Lower lobe of right lung (tissue), 2 donors: ENCODE results near the gene SRSF12. TPM values are rescaled to one million over a fixed set of nuclear protein-coding genes. Genes with fewer than 3 reads are reported as not detected.

Experiments
- ATAC-seq, 2 donors: fragments of 200-7000 bp; cut with Tn5 transposase; one replicate each; pipeline ENCODE4 v1.9.1; 2020 to 2022; ENCODE audit warnings: mild to moderate bottlenecking in 2 of 2, moderate library complexity in 2 of 2
- DNase-seq: peaks from one replicate; pipeline ENCODE4 v3.0.0-alpha.2; 2020
- H3K27ac ChIP-seq: fragments of 200-600 bp; one replicate; pipeline ENCODE4 v1.8.0; 2022
- H3K27me3 ChIP-seq: fragments of 200-600 bp; one replicate; pipeline ENCODE4 v1.8.0; 2022; ENCODE audit warnings: low read depth
- H3K36me3 ChIP-seq: fragments of 200-600 bp; one replicate; pipeline ENCODE4 v1.8.0; 2022; ENCODE audit warnings: mild to moderate bottlenecking
- H3K4me1 ChIP-seq: fragments of 200-600 bp; one replicate; pipeline ENCODE4 v1.8.0; 2022
- H3K4me3 ChIP-seq: fragments of 200-600 bp; one replicate; pipeline ENCODE4 v1.8.0; 2022; ENCODE audit warnings: mild to moderate bottlenecking
- H3K9me3 ChIP-seq: fragments of 200-600 bp; one replicate; pipeline ENCODE4 v1.8.0; 2022
- CTCF ChIP-seq: fragments of 200-600 bp; IDR thresholded peaks from one replicate; pipeline ENCODE4 v1.8.0; 2022; ENCODE audit warnings: antibody characterized with exemption, mild to moderate bottlenecking
- intact Hi-C: fragments of 100-400 bp; cut with DNase I; formaldehyde crosslinking; loops from one replicate; pipeline ENCODE4 v1.11.0; 2022
- total RNA-seq: library from RNA; stranded (reverse); fragmentation: NEBNext Ultra II Directional; extraction: Animal tissue kit (Norgen Biotek cat#: 25700); gene quantifications from one replicate; pipeline ENCODE4 v1.2.1, GENCODE V29; 2021
- donor health status: DM: no; HTN: yes; CAD: no; lungs with severe emphysema.

Gene SRSF12
- total RNA-seq, 1 donor from 2014 or later = not detected

GRCh38 chr6:89058627-89059026 is 59.2 kb downstream of the SRSF12 start:
- Histone ChIP-seq H3K9me3 (no peaks in the 10 kb centered on the region), H3K27me3 (no peaks in the 10 kb centered on the region), H3K4me1 (no peaks in the 10 kb centered on the region), H3K4me3 (no peak overlapping the region), H3K36me3 (no peaks in the 10 kb centered on the region), H3K27ac (no peak overlapping the region)
- no peak for TF ChIP-seq CTCF
- intact Hi-C loops = no loop called here
- DNase-seq (no peak), ATAC-seq (no peak)

GRCh38 chr6:89057759-89058158 is 60.1 kb downstream of the SRSF12 start:
- ATAC-seq (no peak), DNase-seq (no peak)
- no peak overlapping the region for H3K4me3 ChIP-seq
- no peak for TF ChIP-seq CTCF
- H3K9me3 ChIP-seq = no peaks in the 10 kb centered on the region
- H3K27me3 ChIP-seq = no peaks in the 10 kb centered on the region
- no peaks in the 10 kb centered on the region for H3K4me1 ChIP-seq
- intact Hi-C loops = no loop called here
- no peaks in the 10 kb centered on the region for H3K36me3 ChIP-seq
- no peak overlapping the region for H3K27ac ChIP-seq

GRCh38 chr6:89054208-89054607 is 63.7 kb downstream of the SRSF12 start:
- Histone ChIP-seq H3K27me3 (no peaks in the 10 kb centered on the region), H3K4me1 (peaks cover 13% of the 10 kb centered on the region), H3K36me3 (no peaks in the 10 kb centered on the region), H3K27ac (no peak overlapping the region), H3K9me3 (no peaks in the 10 kb centered on the region), H3K4me3 (no peak overlapping the region)
- no peak for ATAC-seq
- no peak for DNase-seq
- no peak for TF ChIP-seq CTCF
- intact Hi-C loops = no loop called here

GRCh38 chr6:89051676-89052075 is 66.2 kb downstream of the SRSF12 start:
- no peak for TF ChIP-seq CTCF
- no peak for ATAC-seq
- H3K9me3 ChIP-seq = no peaks in the 10 kb centered on the region
- intact Hi-C loops = no loop called here
- no peak overlapping the region for H3K4me3 ChIP-seq
- DNase-seq = no peak
- H3K27me3 ChIP-seq = no peaks in the 10 kb centered on the region
- no peak overlapping the region for H3K27ac ChIP-seq
- no peaks in the 10 kb centered on the region for H3K36me3 ChIP-seq
- peaks cover 13% of the 10 kb centered on the region for H3K4me1 ChIP-seq

GRCh38 chr6:89050697-89051096 is 67.2 kb downstream of the SRSF12 start:
- Histone ChIP-seq H3K4me1 (peaks cover 13% of the 10 kb centered on the region), H3K36me3 (no peaks in the 10 kb centered on the region), H3K9me3 (no peaks in the 10 kb centered on the region), H3K27me3 (no peaks in the 10 kb centered on the region), H3K4me3 (no peak overlapping the region), H3K27ac (no peak overlapping the region)
- intact Hi-C loops = no loop called here
- DNase-seq (no peak), ATAC-seq (peak; percentile 34 to 54)
- no peak for TF ChIP-seq CTCF

GRCh38 chr6:89050155-89050554 is 67.7 kb downstream of the SRSF12 start:
- Histone ChIP-seq H3K36me3 (no peaks in the 10 kb centered on the region), H3K4me1 (peaks cover 13% of the 10 kb centered on the region), H3K4me3 (no peak overlapping the region), H3K9me3 (no peaks in the 10 kb centered on the region), H3K27ac (no peak overlapping the region), H3K27me3 (no peaks in the 10 kb centered on the region)
- no peak for TF ChIP-seq CTCF
- DNase-seq = no peak
- intact Hi-C loops = no loop called here
- ATAC-seq = peak; percentile 76 to 90
